ENCODE measurements around the gene STARD10.

- TF ChIP-seq FOXP2 (optimal IDR thresholded peaks at IDR 0.05; ENCODE audit: borderline replicate concordance, extremely low read depth, extremely low read length, insufficient read depth) (no peak), POLR2AphosphoS5 (IDR thresholded peaks at IDR 0.05; ENCODE audit: low read depth, low read length) (no peak), REST (IDR thresholded peaks at IDR 0.05; ENCODE audit: insufficient read depth in 1 of 2, low read depth in 2 of 2, low read length in 2 of 2) (no peak)
Measured at GRCh38 chr11:72771507-72771906, 22.3 kb downstream of the STARD10 start.

Measured in PFSK-1 (cell line).